GM23248 (cell line): ENCODE data around the gene AHSA1. TPM values are rescaled to one million over a fixed set of nuclear protein-coding genes. Genes with fewer than 3 reads are reported as not detected.

Experiments
- DNase-seq: peaks from one replicate; pipeline ENCODE4 v3.0.0-alpha.2; 2015
- H2AFZ ChIP-seq: fragments of 200-600 bp; sonication (generic); 2 replicates; pipeline ENCODE4 v1.6.1; 2016; ENCODE audit warnings: antibody characterized with exemption
- H3F3A ChIP-seq: fragments of 200-600 bp; sonication (generic); 2 replicates; pipeline ENCODE4 v1.6.1; 2016; ENCODE audit warnings: mild to moderate bottlenecking, antibody characterized with exemption, mixed run types; ENCODE audit not compliant: insufficient read depth
- H3K27ac ChIP-seq: fragments of 200-600 bp; sonication (generic); 2 replicates; pipeline ENCODE4 v1.5.1; 2016; ENCODE audit warnings: mild to moderate bottlenecking
- H3K27me3 ChIP-seq: fragments of 200-600 bp; sonication (generic); replicated peaks from 2 replicates; pipeline ENCODE4 v1.6.1; 2016; ENCODE audit warnings: mild to moderate bottlenecking; ENCODE audit not compliant: insufficient read depth
- H3K36me3 ChIP-seq: fragments of 200-600 bp; sonication (generic); 2 replicates; pipeline ENCODE4 v1.6.1; 2016; ENCODE audit warnings: low read depth, mild to moderate bottlenecking
- H3K4me1 ChIP-seq: fragments of 200-600 bp; sonication (generic); 2 replicates; pipeline ENCODE4 v1.6.1; 2016; ENCODE audit warnings: mild to moderate bottlenecking; ENCODE audit not compliant: insufficient read depth
- H3K4me2 ChIP-seq: fragments of 200-600 bp; sonication (generic); one replicate; pipeline ENCODE4 v1.6.1; 2016; ENCODE audit warnings: mild to moderate bottlenecking; ENCODE audit not compliant: unreplicated experiment
- H3K4me3 ChIP-seq: fragments of 200-600 bp; sonication (generic); 2 replicates; pipeline ENCODE4 v1.5.1; 2016; ENCODE audit warnings: mild to moderate bottlenecking
- H3K79me2 ChIP-seq: fragments of 200-600 bp; sonication (generic); 2 replicates; pipeline ENCODE4 v1.6.1; 2016; ENCODE audit warnings: mild to moderate bottlenecking; ENCODE audit not compliant: insufficient read depth
- H3K9ac ChIP-seq: fragments of 200-600 bp; sonication (generic); 2 replicates; pipeline ENCODE4 v1.6.1; 2016; ENCODE audit warnings: mild to moderate bottlenecking
- H3K9me2 ChIP-seq: fragments of 200-600 bp; sonication (generic); 2 replicates; pipeline ENCODE4 v1.6.1; 2016; ENCODE audit warnings: mixed run types, mild to moderate bottlenecking, moderate library complexity; ENCODE audit not compliant: insufficient read depth
- H3K9me3 ChIP-seq: fragments of 200-600 bp; sonication (generic); one replicate; pipeline ENCODE4 v1.6.1; 2017; ENCODE audit warnings: low read depth
- H4K20me1 ChIP-seq: fragments of 200-600 bp; sonication (generic); 2 replicates; pipeline ENCODE4 v1.6.0; 2016; ENCODE audit not compliant: insufficient read depth
- EZH2 ChIP-seq: fragments of 200-600 bp; sonication (generic); IDR thresholded peaks from 2 replicates; pipeline ENCODE4 v1.6.1; 2018; ENCODE audit warnings: antibody characterized with exemption, mild to moderate bottlenecking; ENCODE audit not compliant: insufficient read depth, poor library complexity, severe bottlenecking
- EZH2phosphoT487 ChIP-seq: fragments of 200-600 bp; sonication (generic); IDR thresholded peaks from 2 replicates; pipeline ENCODE4 v1.6.1; 2018; ENCODE audit warnings: antibody characterized with exemption, moderate library complexity, mild to moderate bottlenecking, low read depth; ENCODE audit not compliant: insufficient read depth
- WGBS, 2 experiments: methylation state at CpG; one replicate each; pipeline ENCODE4 v1.1.6; 2015 to 2017; ENCODE audit warnings: low lambda C conversion rate in 2 of 2, low coverage in 1 of 2; ENCODE audit errors: missing lambda C conversion rate in 2 of 2; 5-methylcytosine and 5-hydroxymethylcytosine counted together
- in situ Hi-C: fragments of 300-500 bp; cut with MboI; formaldehyde crosslinking; loops from 2 replicates; pipeline ENCODE4 v1.15.0; 2020
- polyA plus RNA-seq: library from polyadenylated mRNA; unstranded; fragments of >200 nt; fragmentation: Nextera tagmentation; extraction: Ambion mirVana; gene quantifications from 2 replicates; pipeline ENCODE4 v1.2.1, GENCODE V29; 2016
- total RNA-seq: library from RNA; depleted of rRNA; stranded (reverse); fragments of >200 nt; shearing (Covaris generic); gene quantifications from 2 replicates; pipeline ENCODE4 v1.2.3, GENCODE V29; 2014

Gene AHSA1
- total and polyA plus RNA-seq, 2 experiments from 2014 or later: 122 to 130 TPM

DNA sequence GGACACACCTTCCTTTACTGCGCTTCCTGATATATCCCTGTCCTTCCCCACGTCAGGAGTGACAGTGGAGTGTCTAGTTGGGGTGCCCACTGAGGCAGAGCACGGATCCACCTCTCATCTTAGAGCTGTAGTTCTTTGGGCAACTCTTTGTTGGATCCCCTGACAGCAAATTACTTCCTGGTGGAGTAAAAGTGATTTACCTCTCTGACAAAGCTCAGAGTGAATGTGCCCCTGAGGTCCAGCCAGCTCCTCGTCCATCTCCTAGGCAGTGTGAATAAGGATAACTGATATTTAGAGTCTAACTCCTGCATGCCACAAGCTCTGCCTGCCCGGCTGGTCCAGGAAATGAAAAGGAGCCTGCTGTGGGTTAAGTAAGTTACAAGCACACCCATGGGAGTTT is 16.0 kb downstream of the AHSA1 start:
- TF ChIP-seq EZH2phosphoT487: no peak
- TF ChIP-seq EZH2: no peak
- H3K27ac ChIP-seq: no peak overlapping the region
- DNase-seq: no peak
- in situ Hi-C loops: no loop called here
- no peaks in the 10 kb centered on the region for H3K4me1 ChIP-seq
- H3F3A ChIP-seq: no peaks in the 10 kb centered on the region
- no peak overlapping the region for H3K4me2 ChIP-seq
- no peak overlapping the region for H3K4me3 ChIP-seq
- H3K9me3 ChIP-seq: no peaks in the 10 kb centered on the region
- H3K36me3 ChIP-seq: no peaks in the 10 kb centered on the region
- 0 out of 2 replicates have a peak overlapping the region, but pooled peaks have one; percentile 51 for H2AFZ ChIP-seq
- no peaks in the 10 kb centered on the region for H4K20me1 ChIP-seq
- WGBS, 2 experiments: 54 to 55% methylated on average over 5 of the region's 5 CpGs
- no peak overlapping the region for H3K9ac ChIP-seq
- H3K9me2 ChIP-seq: no peaks in the 10 kb centered on the region
- H3K27me3 ChIP-seq: peaks cover 8% of the 10 kb centered on the region; the same call in 1 of the 2 replicates
- no peaks in the 10 kb centered on the region for H3K79me2 ChIP-seq

- Histone ChIP-seq H3K9ac (no peak overlapping the region), H3K27me3 (peaks cover 8% of the 10 kb centered on the region; the same call in 1 of the 2 replicates), H4K20me1 (no peaks in the 10 kb centered on the region), H3K79me2 (no peaks in the 10 kb centered on the region), H3K9me2 (no peaks in the 10 kb centered on the region), H3K4me1 (no peaks in the 10 kb centered on the region), H3K4me3 (no peak overlapping the region), H3K4me2 (no peak overlapping the region), H3F3A (no peaks in the 10 kb centered on the region), H3K27ac (no peak overlapping the region), H3K9me3 (no peaks in the 10 kb centered on the region), H2AFZ (0 out of 2 replicates have a peak overlapping the region, but pooled peaks have one; percentile 51), H3K36me3 (no peaks in the 10 kb centered on the region)
- in situ Hi-C loops: no loop called here
- TF ChIP-seq EZH2 (no peak), EZH2phosphoT487 (no peak)
- DNase-seq: no peak
- WGBS, 2 experiments: 15 to 17% methylated on average over 9 of the region's 9 CpGs
Measured at GRCh38 chr14:77474479-77475177, 16.7 kb downstream of the AHSA1 start.

DNA sequence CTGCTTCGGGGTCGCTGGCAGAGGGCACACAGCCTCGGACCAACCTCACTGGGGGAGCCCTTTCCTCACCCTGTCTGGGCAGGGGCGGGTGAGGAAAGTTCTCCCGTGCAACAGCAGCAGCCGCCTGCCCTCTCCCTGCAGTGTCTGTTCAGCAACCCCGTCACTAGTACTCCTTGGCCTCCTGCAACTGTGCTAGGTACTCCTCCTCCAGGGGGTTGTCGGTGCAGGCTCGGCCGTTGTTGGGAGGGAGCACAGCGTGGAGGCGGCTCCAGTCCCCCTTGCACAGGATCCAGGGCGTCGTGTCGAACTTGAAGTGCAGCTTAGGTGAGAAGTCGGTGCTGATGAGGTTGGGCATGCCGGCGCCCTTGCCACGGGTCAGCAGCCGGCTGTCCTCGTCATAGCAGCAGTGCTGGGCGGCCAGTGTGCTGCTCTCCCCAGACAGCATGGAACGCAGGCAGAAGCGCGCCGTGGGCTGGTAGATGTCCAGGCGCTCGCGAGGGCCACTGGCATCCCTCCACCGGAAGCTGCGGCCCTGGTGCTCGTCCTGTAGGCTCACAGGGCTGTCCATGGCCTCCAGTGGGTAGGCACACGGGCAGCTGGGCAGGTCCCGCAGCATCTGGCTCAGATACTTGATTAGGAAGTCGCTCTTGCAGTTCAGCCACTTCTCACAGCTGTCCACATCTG is 17.7 kb downstream of the AHSA1 start:
- Histone ChIP-seq H3K36me3 (no peaks in the 10 kb centered on the region), H3K79me2 (no peaks in the 10 kb centered on the region), H3K9me3 (no peaks in the 10 kb centered on the region), H2AFZ (no peak overlapping the region), H3F3A (no peaks in the 10 kb centered on the region), H3K4me2 (no peak overlapping the region), H3K27me3 (peaks cover 8% of the 10 kb centered on the region; the same call in 1 of the 2 replicates), H3K9ac (no peak overlapping the region), H3K4me3 (no peak overlapping the region), H4K20me1 (no peaks in the 10 kb centered on the region), H3K27ac (no peak overlapping the region), H3K9me2 (no peaks in the 10 kb centered on the region), H3K4me1 (no peaks in the 10 kb centered on the region)
- WGBS, 2 experiments: 81 to 83% methylated on average over 34 to 35 of the region's 35 CpGs
- in situ Hi-C loops: no loop called here
- TF ChIP-seq EZH2phosphoT487 (no peak), EZH2 (no peak)
- DNase-seq: no peak

DNA sequence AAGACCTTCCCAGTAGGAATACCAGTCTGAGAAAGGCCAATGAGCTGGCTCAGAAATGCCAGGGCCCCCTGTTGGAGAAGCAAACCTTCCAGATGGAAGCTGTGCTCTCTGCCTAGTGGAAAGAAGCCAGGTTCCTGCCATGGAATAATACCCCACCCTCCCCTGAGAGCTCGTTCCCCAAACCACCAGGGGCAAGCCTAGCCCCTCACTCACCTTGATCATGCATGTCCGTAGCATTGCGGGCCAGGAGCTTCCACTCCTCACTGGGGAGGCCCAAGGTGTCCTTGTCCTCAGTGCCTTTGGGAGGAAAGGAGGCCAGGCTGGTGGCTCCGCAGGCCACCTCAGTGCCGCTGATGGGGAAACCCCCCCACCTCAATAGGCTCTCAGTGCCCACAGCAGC is 20.1 kb downstream of the AHSA1 start:
- Histone ChIP-seq H3K9me3 (no peaks in the 10 kb centered on the region), H3K9me2 (no peaks in the 10 kb centered on the region), H3K4me3 (no peak overlapping the region), H4K20me1 (no peaks in the 10 kb centered on the region), H3K4me2 (no peak overlapping the region), H3K27ac (no peak overlapping the region), H3F3A (no peaks in the 10 kb centered on the region), H3K36me3 (no peaks in the 10 kb centered on the region), H3K9ac (no peak overlapping the region), H3K27me3 (peaks cover 8% of the 10 kb centered on the region; the same call in 1 of the 2 replicates), H3K79me2 (no peaks in the 10 kb centered on the region), H2AFZ (no peak overlapping the region), H3K4me1 (no peaks in the 10 kb centered on the region)
- in situ Hi-C loops: no loop called here
- TF ChIP-seq EZH2: no peak
- no peak for TF ChIP-seq EZH2phosphoT487
- 83 to 87% methylated on average over 3 to 5 of the region's 5 CpGs for WGBS, 2 experiments
- no peak for DNase-seq
